ENCODE measurements around the gene EPPIN. TPM values are rescaled to one million over a fixed set of nuclear protein-coding genes. Genes with fewer than 3 reads are reported as not detected.

Gene EPPIN
- total and polyA plus RNA-seq, 2 donors (not counting 1 experiment from before 2014, with no cell fraction given): not detected

DNA sequence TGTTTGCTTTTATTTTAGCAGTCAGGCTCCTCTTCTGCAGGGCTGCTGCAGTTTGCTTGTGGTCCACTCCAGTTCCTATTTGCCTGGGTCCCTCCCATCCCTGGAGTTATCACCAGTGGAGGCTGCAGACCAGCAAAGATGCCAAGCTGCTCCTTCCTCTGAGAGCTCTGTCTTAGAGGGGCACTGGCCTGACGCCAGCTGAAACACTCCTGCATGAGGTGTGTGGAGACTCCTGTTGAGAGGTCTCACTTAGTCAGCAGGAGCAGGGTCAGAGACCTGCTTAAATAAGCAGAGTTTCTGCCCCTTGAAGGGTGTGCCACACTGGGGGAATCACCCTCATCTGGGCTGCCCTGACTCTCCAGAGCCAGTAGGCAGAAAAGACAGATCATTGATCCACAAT, 48.0 kb upstream of the EPPIN start:
- 100% methylated on average over 1 of the region's 1 CpG for WGBS (ENCODE audit: insufficient coverage)
- Histone ChIP-seq H2AFZ (ENCODE audit: insufficient read depth, low read depth, low read length, poor library complexity, severe bottlenecking) (no peak overlapping the region), H3K27me3 (replicated peaks in 1 of 4; ENCODE audit: control extremely low read depth in 1 of 4, control insufficient read depth in 3 of 4, insufficient read depth in 4 of 4, low read length in 3 of 4) (peaks cover 0 to 12% (median 9%) of the 10 kb centered on the region in 4 experiments), H3K9ac (ENCODE audit: low read length) (no peak overlapping the region), H3K4me1 (ENCODE audit: control insufficient read depth in 2 of 2, insufficient read depth in 2 of 2, low read length in 2 of 2) (no peaks in the 10 kb centered on the region), H3K27ac (ENCODE audit: low read length in 2 of 2) (no peak overlapping the region), H3K9me3 (ENCODE audit: control extremely low read depth in 1 of 3, control insufficient read depth in 2 of 3, insufficient read depth in 1 of 3, low read length in 2 of 3) (no peaks in the 10 kb centered on the region), H3K79me2 (ENCODE audit: control insufficient read depth, insufficient read depth, low read length) (no peaks in the 10 kb centered on the region), H3K4me3 (ENCODE audit: control extremely low read depth in 1 of 5, extremely low read depth in 1 of 5, insufficient read depth in 1 of 5, low read depth in 2 of 5, low read length in 4 of 5) (no peak overlapping the region), H4K20me1 (ENCODE audit: control insufficient read depth, insufficient read depth, low read length, poor library complexity, severe bottlenecking) (no peaks in the 10 kb centered on the region), H3K36me3 (replicated peaks in 1 of 2; ENCODE audit: control extremely low read depth in 1 of 2, control insufficient read depth in 1 of 2, extremely low read depth in 1 of 2, insufficient read depth in 2 of 2, low read length in 1 of 2) (no peaks in the 10 kb centered on the region), H3K4me2 (replicated peaks; ENCODE audit: low read depth, low read length, poor library complexity, severe bottlenecking) (no peak overlapping the region)
- ChIA-PET CTCF (interaction anchor here (1.7 to 3.7 kb wide), 2 partner anchors 170 to 175 kb away, joined by 4 to 35 read pairs; no protein-coding TSS in a partner anchor), POLR2A (no interaction called here)
- Mint-ChIP-seq H3K4me1 (no peaks in the 10 kb centered on the region), H3K4me3 (no peak overlapping the region), H3K27ac (no peak overlapping the region), H3K9me3 (ENCODE audit: insufficient read depth) (no peaks in the 10 kb centered on the region), H3K27me3 (peaks cover 44% of the 10 kb centered on the region)
- no peak for DNase-seq
- intact Hi-C loops (cut with micrococcal nuclease): no loop called here
- ATAC-seq (ENCODE audit: low read depth): no peak
- TF ChIP-seq, protein P1, sequence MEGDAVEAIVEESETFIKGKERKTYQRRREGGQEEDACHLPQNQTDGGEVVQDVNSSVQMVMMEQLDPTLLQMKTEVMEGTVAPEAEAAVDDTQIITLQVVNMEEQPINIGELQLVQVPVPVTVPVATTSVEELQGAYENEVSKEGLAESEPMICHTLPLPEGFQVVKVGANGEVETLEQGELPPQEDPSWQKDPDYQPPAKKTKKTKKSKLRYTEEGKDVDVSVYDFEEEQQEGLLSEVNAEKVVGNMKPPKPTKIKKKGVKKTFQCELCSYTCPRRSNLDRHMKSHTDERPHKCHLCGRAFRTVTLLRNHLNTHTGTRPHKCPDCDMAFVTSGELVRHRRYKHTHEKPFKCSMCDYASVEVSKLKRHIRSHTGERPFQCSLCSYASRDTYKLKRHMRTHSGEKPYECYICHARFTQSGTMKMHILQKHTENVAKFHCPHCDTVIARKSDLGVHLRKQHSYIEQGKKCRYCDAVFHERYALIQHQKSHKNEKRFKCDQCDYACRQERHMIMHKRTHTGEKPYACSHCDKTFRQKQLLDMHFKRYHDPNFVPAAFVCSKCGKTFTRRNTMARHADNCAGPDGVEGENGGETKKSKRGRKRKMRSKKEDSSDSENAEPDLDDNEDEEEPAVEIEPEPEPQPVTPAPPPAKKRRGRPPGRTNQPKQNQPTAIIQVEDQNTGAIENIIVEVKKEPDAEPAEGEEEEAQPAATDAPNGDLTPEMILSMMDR (IDR thresholded peaks at IDR 0.05): no peak
- TF ChIP-seq EZH2 (IDR thresholded peaks at IDR 0.05; ENCODE audit: borderline replicate concordance, insufficient read depth, low read depth, low read length, poor library complexity, severe bottlenecking): no peak

DNA sequence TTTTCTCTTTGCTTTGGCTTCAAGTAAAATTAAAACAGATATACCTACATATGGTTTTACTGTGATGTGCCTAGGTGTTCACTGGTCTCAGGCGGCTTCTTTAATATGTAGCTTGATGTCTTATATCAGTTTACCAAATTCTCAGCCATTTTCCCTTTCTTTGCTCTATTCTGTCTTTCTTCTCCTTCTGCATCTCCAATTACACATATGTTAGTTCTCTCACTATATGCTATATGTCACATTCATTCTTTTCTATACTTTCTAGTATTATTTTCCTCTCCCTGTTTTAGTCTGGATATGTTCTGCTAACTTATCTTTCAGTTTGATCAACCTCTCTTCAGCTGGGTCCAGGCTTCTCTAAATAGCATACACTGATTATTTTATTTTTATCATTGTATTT, 46.3 kb upstream of the EPPIN start:
- Histone ChIP-seq H2AFZ (ENCODE audit: insufficient read depth, low read depth, low read length, poor library complexity, severe bottlenecking) (no peak overlapping the region), H3K4me1 (ENCODE audit: control insufficient read depth in 2 of 2, insufficient read depth in 2 of 2, low read length in 2 of 2) (no peaks in the 10 kb centered on the region), H3K4me3 (ENCODE audit: control extremely low read depth in 1 of 5, extremely low read depth in 1 of 5, insufficient read depth in 1 of 5, low read depth in 2 of 5, low read length in 4 of 5) (no peak overlapping the region), H3K9me3 (ENCODE audit: control extremely low read depth in 1 of 3, control insufficient read depth in 2 of 3, insufficient read depth in 1 of 3, low read length in 2 of 3) (no peaks in the 10 kb centered on the region), H3K27ac (ENCODE audit: low read length in 2 of 2) (no peak overlapping the region), H3K27me3 (replicated peaks in 1 of 4; ENCODE audit: control extremely low read depth in 1 of 4, control insufficient read depth in 3 of 4, insufficient read depth in 4 of 4, low read length in 3 of 4) (peaks cover 0 to 11% (median 8%) of the 10 kb centered on the region in 4 experiments), H3K79me2 (ENCODE audit: control insufficient read depth, insufficient read depth, low read length) (no peaks in the 10 kb centered on the region), H4K20me1 (ENCODE audit: control insufficient read depth, insufficient read depth, low read length, poor library complexity, severe bottlenecking) (no peaks in the 10 kb centered on the region), H3K9ac (ENCODE audit: low read length) (no peak overlapping the region), H3K4me2 (replicated peaks; ENCODE audit: low read depth, low read length, poor library complexity, severe bottlenecking) (no peak overlapping the region), H3K36me3 (replicated peaks in 1 of 2; ENCODE audit: control extremely low read depth in 1 of 2, control insufficient read depth in 1 of 2, extremely low read depth in 1 of 2, insufficient read depth in 2 of 2, low read length in 1 of 2) (no peaks in the 10 kb centered on the region)
- Mint-ChIP-seq H3K9me3 (ENCODE audit: insufficient read depth) (no peaks in the 10 kb centered on the region), H3K4me3 (no peak overlapping the region), H3K27me3 (peaks cover 39% of the 10 kb centered on the region), H3K27ac (no peak overlapping the region), H3K4me1 (no peaks in the 10 kb centered on the region)
- intact Hi-C loops (cut with micrococcal nuclease): no loop called here
- ATAC-seq (ENCODE audit: low read depth) (no peak), DNase-seq (no peak)
- no peak for TF ChIP-seq EZH2 (IDR thresholded peaks at IDR 0.05; ENCODE audit: borderline replicate concordance, insufficient read depth, low read depth, low read length, poor library complexity, severe bottlenecking)
- TF ChIP-seq, protein P1 (IDR thresholded peaks at IDR 0.05): no peak
- ChIA-PET CTCF (interaction anchor here (0.7 to 3.7 kb wide), 4 partner anchors 36 to 177 kb away, joined by 3 to 35 read pairs (median 4); partner anchors contain the start of gene WFDC10A), POLR2A (no interaction called here)
- WGBS (ENCODE audit: insufficient coverage): no CpG with 5 or more reads among the region's 1 CpG

All from B cell (primary cell).